IMR-90 (cell line): ENCODE results near the gene PRR29. TPM values are rescaled to one million over a fixed set of nuclear protein-coding genes. Genes with fewer than 3 reads are reported as not detected.
A peak's percentile ranks its signal among the peaks of the same experiment; 100 is the strongest.

Experiments
- ATAC-seq: fragments of 200-7000 bp; cut with Tn5 transposase; 2 replicates; pipeline ENCODE4 v1.9.1; 2020; ENCODE audit warnings: low read depth, mild to moderate bottlenecking, moderate library complexity
- BruUV-seq: library from RNA; stranded (reverse); fragments of 400-500 nt; replicated peaks from 2 replicates; lab custom pipeline; 2021; lab: Mats Ljungman, UMichigan
- CTCF ChIA-PET: fragments of 300-600 bp; formaldehyde crosslinking; extraction: SDS; loops from one replicate; lab custom pipeline; 2021; ENCODE audit warnings: antibody characterized with exemption; lab: Yijun Ruan, JAX
- POLR2A ChIA-PET: fragments of 300-600 bp; sonication (Branson Sonifier 250); formaldehyde crosslinking; loops from one replicate; lab custom pipeline; 2022; ENCODE audit warnings: antibody characterized with exemption; ENCODE audit not compliant: unreplicated experiment; lab: Charles Lee
- DNase-seq: peaks from one replicate; pipeline ENCODE4 v3.0.0; 2013
- H2AFZ ChIP-seq: replicated peaks from 2 replicates; pipeline ENCODE3; 2013; ENCODE audit warnings: low read length, mild to moderate bottlenecking; ENCODE audit not compliant: poor library complexity
- H2AK5ac ChIP-seq: 2 replicates; pipeline ENCODE4 v1.6.1; 2013; ENCODE audit warnings: low read depth, low read length, inconsistent platforms
- H2AK9ac ChIP-seq: replicated peaks from 2 replicates; pipeline ENCODE3; 2013; ENCODE audit warnings: mild to moderate bottlenecking, low read depth, low read length, moderate library complexity; ENCODE audit not compliant: poor library complexity
- H2BK120ac ChIP-seq: 2 replicates; pipeline ENCODE4 v1.6.1; 2013; ENCODE audit warnings: low read depth, low read length, inconsistent platforms
- H2BK15ac ChIP-seq: 3 replicates; pipeline ENCODE4 v1.6.1; 2013; ENCODE audit warnings: low read depth, low read length, inconsistent platforms
- H2BK20ac ChIP-seq: 2 replicates; pipeline ENCODE4 v1.6.1; 2013; ENCODE audit warnings: low read depth, mild to moderate bottlenecking, inconsistent platforms, low read length, moderate library complexity
- H2BK5ac ChIP-seq: 2 replicates; pipeline ENCODE4 v1.6.1; 2013; ENCODE audit warnings: mild to moderate bottlenecking, low read depth, low read length, inconsistent platforms; ENCODE audit not compliant: poor library complexity, severe bottlenecking
- H3K14ac ChIP-seq: replicated peaks from 2 replicates; pipeline ENCODE4 v1.6.1; 2013; ENCODE audit warnings: low read depth, low read length, inconsistent platforms
- H3K18ac ChIP-seq: 2 replicates; pipeline ENCODE4 v1.6.1; 2013; ENCODE audit warnings: low read depth, low read length, control low read depth
- H3K23ac ChIP-seq: 2 replicates; pipeline ENCODE4 v1.6.1; 2013; ENCODE audit warnings: low read depth, low read length, inconsistent platforms
- H3K27ac ChIP-seq: 2 replicates; pipeline ENCODE4 v1.5.1; 2013; ENCODE audit warnings: mild to moderate bottlenecking, control low read depth, low read length; ENCODE audit not compliant: insufficient read depth
- H3K27me3 ChIP-seq: 2 replicates; pipeline ENCODE4 v1.6.1; 2013; ENCODE audit warnings: low read length; ENCODE audit not compliant: control insufficient read depth, insufficient read depth
- H3K36me3 ChIP-seq: 2 replicates; pipeline ENCODE4 v1.6.1; 2013; ENCODE audit warnings: low read length, mixed read lengths; ENCODE audit not compliant: control insufficient read depth, insufficient read depth
- H3K4ac ChIP-seq: 2 replicates; pipeline ENCODE4 v1.6.1; 2013; ENCODE audit warnings: low read depth, low read length, inconsistent platforms
- H3K4me1 ChIP-seq: 2 replicates; pipeline ENCODE4 v1.6.1; 2013; ENCODE audit warnings: low read length, mixed read lengths; ENCODE audit not compliant: control insufficient read depth, insufficient read depth
- H3K4me2 ChIP-seq: 2 replicates; pipeline ENCODE4 v1.6.1; 2013; ENCODE audit warnings: low read depth, mild to moderate bottlenecking, control low read depth, low read length, moderate library complexity
- H3K4me3 ChIP-seq: 2 replicates; pipeline ENCODE4 v1.5.1; 2013; ENCODE audit warnings: low read depth, mild to moderate bottlenecking, control low read depth, low read length, moderate library complexity; ENCODE audit not compliant: insufficient read depth
- H3K56ac ChIP-seq: 2 replicates; pipeline ENCODE4 v1.6.1; 2013; ENCODE audit warnings: low read length, inconsistent platforms; ENCODE audit not compliant: insufficient read depth; ENCODE audit errors: extremely low read depth
- H3K79me1 ChIP-seq, 2 experiments: 2 replicates each; pipeline ENCODE4 v1.6.1; 2013; ENCODE audit warnings: low read length in 2 of 2, inconsistent platforms in 1 of 2, low read depth in 1 of 2
- H3K9ac ChIP-seq: 2 replicates; pipeline ENCODE4 v1.6.1; 2013; ENCODE audit warnings: low read depth, low read length, control low read depth
- H3K9me1 ChIP-seq: 2 replicates; pipeline ENCODE4 v1.6.1; 2013; ENCODE audit warnings: low read length, inconsistent platforms; ENCODE audit not compliant: insufficient read depth
- H3K9me3 ChIP-seq: 2 replicates; pipeline ENCODE4 v1.6.1; 2013; ENCODE audit warnings: low read length; ENCODE audit not compliant: control insufficient read depth, insufficient read depth
- H4K20me1 ChIP-seq: 2 replicates; pipeline ENCODE4 v1.6.1; 2013; ENCODE audit warnings: low read length, inconsistent platforms; ENCODE audit not compliant: insufficient read depth
- H4K5ac ChIP-seq: 2 replicates; pipeline ENCODE4 v1.6.1; 2013; ENCODE audit warnings: mild to moderate bottlenecking, low read depth, low read length, control low read depth
- H4K8ac ChIP-seq, 2 experiments: 2 replicates each; pipeline ENCODE4 v1.6.1; 2013; ENCODE audit warnings: low read depth in 2 of 2, low read length in 2 of 2, control low read depth in 1 of 2, inconsistent platforms in 1 of 2
- H4K91ac ChIP-seq: 2 replicates; pipeline ENCODE4 v1.6.1; 2013; ENCODE audit warnings: low read depth, low read length, inconsistent platforms; ENCODE audit not compliant: insufficient read depth
- MAFK ChIP-seq: IDR thresholded peaks from 2 replicates; pipeline ENCODE4 v1.6.1; 2012; ENCODE audit warnings: low read depth, low read length, improper control_type of control experiment
- NFE2L2 ChIP-seq: fragments of 150-350 bp; IDR thresholded peaks from 2 replicates; pipeline ENCODE4 v1.6.1; 2016; ENCODE audit warnings: low read depth, mild to moderate bottlenecking, low read length
- RAD21 ChIP-seq: IDR thresholded peaks from 2 replicates; pipeline ENCODE4 v1.6.1; 2012; ENCODE audit warnings: low read length, improper control_type of control experiment
- RCOR1 ChIP-seq: IDR thresholded peaks from 2 replicates; pipeline ENCODE4 v1.6.1; 2012; ENCODE audit warnings: mild to moderate bottlenecking, low read length, improper control_type of control experiment; ENCODE audit not compliant: insufficient replicate concordance
- WGBS, 2 experiments: methylation state at CpG; one replicate each; pipeline versions ENCODE4 v1.1.5 to v1.1.7; 2013; ENCODE audit warnings: missing lambda C conversion rate in 2 of 2; ENCODE audit not compliant: insufficient read length in 1 of 2; ENCODE audit errors: extremely low coverage in 2 of 2; 5-methylcytosine and 5-hydroxymethylcytosine counted together
- dilution Hi-C: fragments of 300-500 bp; cut with HindIII; formaldehyde crosslinking; loops from one replicate; pipeline ENCODE4 v1.14.3; 2018; ENCODE audit warnings: low sequenced_read_pairs; ENCODE audit not compliant: unreplicated experiment
- in situ Hi-C: fragments of 300-500 bp; cut with MboI; formaldehyde crosslinking; loops from 3 replicates; pipeline ENCODE4 v1.14.3; 2019; ENCODE audit warnings: low sequenced_read_pairs, inconsistent platforms, mixed read lengths
- intact Hi-C: fragments of 100-400 bp; cut with micrococcal nuclease; formaldehyde crosslinking; loops from 2 replicates; pipeline ENCODE4 v1.10.0; 2022
- polyA plus RNA-seq, 3 experiments: library from polyadenylated mRNA; depleted of rRNA; stranded (reverse); fragments of >200 nt; gene quantifications; 2 replicates each; pipeline ENCODE4 v1.2.3, GENCODE V29; 2012; ENCODE audit warnings: low replicate concordance in 1 of 3
- total RNA-seq: library from RNA; depleted of rRNA; stranded (reverse); fragments of >200 nt; gene quantifications from 2 replicates; pipeline ENCODE4 v1.2.3, GENCODE V29; 2012

The PRR29 gene
- total and polyA plus RNA-seq, 2 of the 4 experiments (the other 2 are of a cell fraction) = under 0.01 to 0.17 TPM

GRCh38 chr17:64042700-64043485 is 44.7 kb downstream of the PRR29 start:
- Histone ChIP-seq H4K91ac (no peak overlapping the region), H3K56ac (no peak overlapping the region), H2BK20ac (no peak overlapping the region), H3K23ac (no peak overlapping the region), H2BK15ac (no peak overlapping the region), H3K9me3 (no peaks in the 10 kb centered on the region), H3K9ac (no peak overlapping the region), H2AK9ac (no peak overlapping the region), H3K36me3 (peaks cover 41% of the 10 kb centered on the region), H3K18ac (no peak overlapping the region), H4K5ac (no peak overlapping the region), H2BK5ac (no peak overlapping the region), H2AK5ac (no peak overlapping the region), H3K79me1 (no peaks in the 10 kb centered on the region), H3K4me2 (no peak overlapping the region), H3K27me3 (no peaks in the 10 kb centered on the region), H3K4ac (no peak overlapping the region), H2BK120ac (no peak overlapping the region), H3K14ac (no peak overlapping the region), H4K8ac (no peak overlapping the region), H3K4me1 (no peaks in the 10 kb centered on the region), H4K20me1 (no peaks in the 10 kb centered on the region), H3K9me1 (no peaks in the 10 kb centered on the region; the same call in 1 of the 2 replicates), H3K4me3 (no peak overlapping the region), H3K27ac (no peak overlapping the region), H2AFZ (no peak overlapping the region)
- intact Hi-C loops (no loop called here), in situ Hi-C loops (no loop called here), dilution Hi-C loops (no loop called here)
- ChIA-PET POLR2A (no interaction called here), CTCF (interaction anchor here (1.7 to 2.1 kb wide), 2 partner anchors 17 to 91 kb away, joined by 8 to 9 read pairs; no protein-coding TSS in a partner anchor)
- WGBS, 2 experiments = 92% methylated on average over 10 of the region's 12 CpGs; no CpG with 5 or more reads in 1 of the 2 experiments
- no peak for TF ChIP-seq RAD21
- no peak for TF ChIP-seq RCOR1
- TF ChIP-seq MAFK = peak; percentile 90
- TF ChIP-seq NFE2L2 = no peak
- DNase-seq (no peak), ATAC-seq (no peak)
- BruUV-seq = no TSS peak
